Measurements from ENCODE around the gene EIF3D.

EIF3D gene

GRCh38 chr22:36564422-36565158 lies 35.6 kb upstream of the EIF3D start:
- no peak for FAIRE-seq
- no peak for DNase-seq (ENCODE audit: insufficient read length)
- TF ChIP-seq POLR2A (IDR thresholded peaks at IDR 0.05; ENCODE audit: low read depth, low read length), result no peak
- no peak for TF ChIP-seq POLR2AphosphoS5 (IDR thresholded peaks at IDR 0.05; ENCODE audit: low read depth, low read length)
- no peak for TF ChIP-seq TAF1 (IDR thresholded peaks at IDR 0.05; ENCODE audit: borderline replicate concordance, low read depth, low read length)

GRCh38 chr22:36563898-36564297 lies 34.9 kb upstream of the EIF3D start:
- TF ChIP-seq POLR2AphosphoS5 (IDR thresholded peaks at IDR 0.05; ENCODE audit: low read depth, low read length) (no peak), POLR2A (IDR thresholded peaks at IDR 0.05; ENCODE audit: low read depth, low read length) (no peak), TAF1 (IDR thresholded peaks at IDR 0.05; ENCODE audit: borderline replicate concordance, low read depth, low read length) (no peak)
- no peak for DNase-seq (ENCODE audit: insufficient read length)
- FAIRE-seq, result no peak

GRCh38 chr22:36563444-36563843 lies 34.5 kb upstream of the EIF3D start:
- no peak for DNase-seq (ENCODE audit: insufficient read length)
- no peak for TF ChIP-seq POLR2AphosphoS5 (IDR thresholded peaks at IDR 0.05; ENCODE audit: low read depth, low read length)
- no peak for TF ChIP-seq TAF1 (IDR thresholded peaks at IDR 0.05; ENCODE audit: borderline replicate concordance, low read depth, low read length)
- TF ChIP-seq POLR2A (IDR thresholded peaks at IDR 0.05; ENCODE audit: low read depth, low read length), result no peak
- FAIRE-seq, result no peak

GRCh38 chr22:36563001-36563400 lies 34.0 kb upstream of the EIF3D start:
- TF ChIP-seq POLR2A (IDR thresholded peaks at IDR 0.05; ENCODE audit: low read depth, low read length) (no peak), TAF1 (IDR thresholded peaks at IDR 0.05; ENCODE audit: borderline replicate concordance, low read depth, low read length) (no peak), POLR2AphosphoS5 (IDR thresholded peaks at IDR 0.05; ENCODE audit: low read depth, low read length) (no peak)
- no peak for FAIRE-seq

GRCh38 chr22:36562261-36562835 lies 33.4 kb upstream of the EIF3D start:
- DNase-seq (ENCODE audit: insufficient read length) (no peak), FAIRE-seq (no peak)
- TF ChIP-seq POLR2AphosphoS5 (IDR thresholded peaks at IDR 0.05; ENCODE audit: low read depth, low read length) (no peak), TAF1 (IDR thresholded peaks at IDR 0.05; ENCODE audit: borderline replicate concordance, low read depth, low read length) (no peak), POLR2A (IDR thresholded peaks at IDR 0.05; ENCODE audit: low read depth, low read length) (no peak)

More at GRCh38 chr22:36563001-36563400, 34.0 kb upstream of the EIF3D start:
- DNase-seq (ENCODE audit: insufficient read length), result no peak

- TF ChIP-seq POLR2AphosphoS5 (IDR thresholded peaks at IDR 0.05; ENCODE audit: low read depth, low read length), result no peak
- TF ChIP-seq POLR2A (IDR thresholded peaks at IDR 0.05; ENCODE audit: low read depth, low read length), result no peak
- TF ChIP-seq TAF1 (IDR thresholded peaks at IDR 0.05; ENCODE audit: borderline replicate concordance, low read depth, low read length), result no peak
- DNase-seq (ENCODE audit: insufficient read length), result no peak
- FAIRE-seq, result no peak
Observed at GRCh38 chr22:36561291-36561811, 32.4 kb upstream of the EIF3D start.

- DNase-seq (ENCODE audit: insufficient read length) (no peak), FAIRE-seq (no peak)
- no peak for TF ChIP-seq TAF1 (IDR thresholded peaks at IDR 0.05; ENCODE audit: borderline replicate concordance, low read depth, low read length)
- no peak for TF ChIP-seq POLR2A (IDR thresholded peaks at IDR 0.05; ENCODE audit: low read depth, low read length)
- no peak for TF ChIP-seq POLR2AphosphoS5 (IDR thresholded peaks at IDR 0.05; ENCODE audit: low read depth, low read length)
Observed at GRCh38 chr22:36560001-36560400, 31.0 kb upstream of the EIF3D start.

- FAIRE-seq (no peak), DNase-seq (ENCODE audit: insufficient read length) (no peak)
- no peak for TF ChIP-seq POLR2AphosphoS5 (IDR thresholded peaks at IDR 0.05; ENCODE audit: low read depth, low read length)
- TF ChIP-seq POLR2A (IDR thresholded peaks at IDR 0.05; ENCODE audit: low read depth, low read length), result no peak
- TF ChIP-seq TAF1 (IDR thresholded peaks at IDR 0.05; ENCODE audit: borderline replicate concordance, low read depth, low read length), result no peak
Observed at GRCh38 chr22:36554098-36554497, 25.1 kb upstream of the EIF3D start.

- no peak for FAIRE-seq
- DNase-seq (ENCODE audit: insufficient read length), result no peak
- TF ChIP-seq TAF1 (IDR thresholded peaks at IDR 0.05; ENCODE audit: borderline replicate concordance, low read depth, low read length) (no peak), POLR2A (IDR thresholded peaks at IDR 0.05; ENCODE audit: low read depth, low read length) (no peak)
Observed at GRCh38 chr22:36552289-36552688, 23.3 kb upstream of the EIF3D start.

GRCh38 chr22:36550701-36551495 lies 21.9 kb upstream of the EIF3D start:
- no peak for DNase-seq (ENCODE audit: insufficient read length)
- no peak for TF ChIP-seq TAF1 (IDR thresholded peaks at IDR 0.05; ENCODE audit: borderline replicate concordance, low read depth, low read length)
- TF ChIP-seq POLR2A (IDR thresholded peaks at IDR 0.05; ENCODE audit: low read depth, low read length), result no peak
- no peak for TF ChIP-seq POLR2AphosphoS5 (IDR thresholded peaks at IDR 0.05; ENCODE audit: low read depth, low read length)
- no peak for FAIRE-seq

GRCh38 chr22:36549033-36549432 lies 20.1 kb upstream of the EIF3D start:
- TF ChIP-seq TAF1 (IDR thresholded peaks at IDR 0.05; ENCODE audit: borderline replicate concordance, low read depth, low read length) (no peak), POLR2AphosphoS5 (IDR thresholded peaks at IDR 0.05; ENCODE audit: low read depth, low read length) (no peak), POLR2A (IDR thresholded peaks at IDR 0.05; ENCODE audit: low read depth, low read length) (no peak)
- FAIRE-seq (no peak), DNase-seq (ENCODE audit: insufficient read length) (no peak)

Data from GM12892 (cell line).